Effector memory CD4-positive, alpha-beta T cell (primary cell): ENCODE results near the gene EFNA1.
"Not testable (repeated sequence)": the region's sequence is repeated elsewhere in the genome, so short reads cannot be mapped to it uniquely, and the experiment has no call there.

Experiments used
- DNase-seq, 3 donors: peaks; one replicate each; pipeline ENCODE4 v3.0.0-alpha.2; 2020
- H3K27ac ChIP-seq: 2 replicates; pipeline ENCODE4 v1.7.0; 2013; ENCODE audit warnings: mild to moderate bottlenecking, low read length, moderate library complexity; ENCODE audit not compliant: insufficient read depth, poor library complexity, severe bottlenecking
- H3K27me3 ChIP-seq: replicated peaks from 2 replicates; pipeline ENCODE4 v1.7.0; 2013; ENCODE audit warnings: mild to moderate bottlenecking, low read length; ENCODE audit not compliant: insufficient read depth, control insufficient read depth, poor library complexity, severe bottlenecking
- H3K36me3 ChIP-seq: 2 replicates; pipeline ENCODE4 v1.7.0; 2013; ENCODE audit warnings: mild to moderate bottlenecking, low read length, moderate library complexity; ENCODE audit not compliant: control insufficient read depth, insufficient read depth
- H3K4me1 ChIP-seq: 2 replicates; pipeline ENCODE4 v1.7.0; 2013; ENCODE audit warnings: low read length, mild to moderate bottlenecking; ENCODE audit not compliant: control insufficient read depth, insufficient read depth, poor library complexity, severe bottlenecking
- H3K4me3 ChIP-seq: 2 replicates; pipeline ENCODE4 v1.7.0; 2013; ENCODE audit warnings: low read length, low read depth, mild to moderate bottlenecking; ENCODE audit not compliant: insufficient read depth, poor library complexity, severe bottlenecking
- H3K9me3 ChIP-seq: 2 replicates; pipeline ENCODE4 v1.7.0; 2013; ENCODE audit warnings: mild to moderate bottlenecking, low read length, moderate library complexity; ENCODE audit not compliant: control insufficient read depth

The EFNA1 gene

DNA sequence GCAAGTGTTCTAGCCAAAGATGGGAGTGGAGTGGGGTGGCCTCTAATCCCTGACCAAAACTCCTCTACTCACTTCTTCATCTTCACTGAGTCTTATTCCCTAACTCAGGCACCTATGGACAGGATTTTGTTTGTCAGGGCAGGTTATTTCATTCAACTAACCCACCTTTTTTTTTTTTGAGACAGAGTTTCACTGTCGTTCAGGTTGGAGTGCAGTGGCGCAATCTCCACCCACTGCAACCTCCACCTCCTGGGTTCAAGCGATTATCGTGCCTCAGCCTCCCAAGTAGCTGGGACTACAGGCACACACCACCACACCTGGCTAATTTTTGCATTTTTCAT, 40.4 kb downstream of the EFNA1 start:
- Histone ChIP-seq H3K36me3 (peaks cover 13% of the 10 kb centered on the region), H3K4me1 (peaks cover 12% of the 10 kb centered on the region)
- H3K27ac ChIP-seq, H3K27me3 ChIP-seq, H3K4me3 ChIP-seq, H3K9me3 ChIP-seq, DNase-seq: not testable (repeated sequence)

GRCh38 chr1:155168456-155169210, 41.0 kb downstream of the EFNA1 start:
- no peak for DNase-seq
- Histone ChIP-seq H3K4me1 (peaks cover 12% of the 10 kb centered on the region), H3K27ac (no peak overlapping the region), H3K36me3 (peaks cover 13% of the 10 kb centered on the region), H3K27me3 (no peaks in the 10 kb centered on the region), H3K9me3 (no peaks in the 10 kb centered on the region), H3K4me3 (no peak overlapping the region)

- Histone ChIP-seq H3K36me3 (peaks cover 13% of the 10 kb centered on the region), H3K4me3 (no peak overlapping the region), H3K27me3 (no peaks in the 10 kb centered on the region), H3K27ac (no peak overlapping the region), H3K4me1 (peaks cover 21% of the 10 kb centered on the region), H3K9me3 (no peaks in the 10 kb centered on the region)
- DNase-seq = no peak
Observed at GRCh38 chr1:155169541-155169940, 41.9 kb downstream of the EFNA1 start.

- Histone ChIP-seq H3K36me3 (peaks cover 13% of the 10 kb centered on the region), H3K4me1 (peaks cover 28% of the 10 kb centered on the region), H3K9me3 (no peaks in the 10 kb centered on the region), H3K27me3 (no peaks in the 10 kb centered on the region), H3K27ac (no peak overlapping the region), H3K4me3 (no peak overlapping the region)
- no peak for DNase-seq
Observed at GRCh38 chr1:155170101-155170785, 42.6 kb downstream of the EFNA1 start.

GRCh38 chr1:155170806-155171205, 43.1 kb downstream of the EFNA1 start:
- no peak for DNase-seq
- Histone ChIP-seq H3K4me1 (peaks cover 30% of the 10 kb centered on the region), H3K36me3 (peaks cover 13% of the 10 kb centered on the region), H3K27me3 (no peaks in the 10 kb centered on the region), H3K9me3 (no peaks in the 10 kb centered on the region), H3K27ac (no peak overlapping the region), H3K4me3 (no peak overlapping the region)

DNA sequence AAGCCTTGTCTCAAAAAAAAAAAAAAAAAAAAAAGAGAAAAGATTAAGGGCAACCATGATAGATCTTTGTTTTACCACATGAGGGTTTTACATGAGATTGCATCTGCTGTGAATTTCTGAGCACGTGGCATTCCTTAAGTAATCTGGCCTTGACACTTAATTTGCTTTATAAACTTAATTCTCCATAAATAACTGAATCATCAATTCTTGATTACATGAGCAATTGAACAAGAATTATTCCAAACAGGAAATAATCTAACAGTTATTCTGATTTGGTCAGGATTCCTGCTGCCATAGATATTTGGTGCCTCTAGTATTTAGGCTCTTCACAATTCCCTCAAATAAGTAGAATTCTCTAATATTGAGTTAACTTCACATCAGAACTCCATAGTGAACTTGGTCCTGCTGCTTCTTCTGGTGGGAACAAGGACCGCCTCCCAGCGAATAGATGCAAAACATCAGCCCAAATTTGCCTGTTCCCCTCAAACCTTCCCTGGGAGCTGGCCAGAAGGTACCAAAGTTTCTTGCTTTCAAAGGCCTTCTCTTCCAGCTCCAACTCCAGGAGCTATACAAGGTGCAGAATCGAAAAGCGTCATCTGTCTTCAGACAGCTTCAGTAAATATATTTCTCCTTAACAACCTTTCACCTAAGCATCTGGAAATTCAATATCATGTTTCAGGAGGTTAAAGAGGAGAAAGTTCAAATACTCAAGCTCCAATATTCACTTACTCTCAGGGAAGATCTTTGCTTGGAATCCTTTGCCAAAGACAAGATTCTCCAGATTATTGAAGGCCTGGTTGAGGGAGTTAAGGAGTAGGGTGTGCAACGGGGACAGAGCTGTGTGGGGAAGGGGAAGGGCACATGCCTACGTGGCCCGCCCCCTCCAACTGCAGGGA, 44.4 kb downstream of the EFNA1 start:
- Histone ChIP-seq H3K36me3 (peaks cover 13% of the 10 kb centered on the region), H3K4me3 (peak overlapping the region; percentile 84), H3K4me1 (peaks cover 41% of the 10 kb centered on the region), H3K27me3 (no peaks in the 10 kb centered on the region), H3K27ac (peak overlapping the region; percentile 91), H3K9me3 (no peaks in the 10 kb centered on the region)
- no peak for DNase-seq

DNA sequence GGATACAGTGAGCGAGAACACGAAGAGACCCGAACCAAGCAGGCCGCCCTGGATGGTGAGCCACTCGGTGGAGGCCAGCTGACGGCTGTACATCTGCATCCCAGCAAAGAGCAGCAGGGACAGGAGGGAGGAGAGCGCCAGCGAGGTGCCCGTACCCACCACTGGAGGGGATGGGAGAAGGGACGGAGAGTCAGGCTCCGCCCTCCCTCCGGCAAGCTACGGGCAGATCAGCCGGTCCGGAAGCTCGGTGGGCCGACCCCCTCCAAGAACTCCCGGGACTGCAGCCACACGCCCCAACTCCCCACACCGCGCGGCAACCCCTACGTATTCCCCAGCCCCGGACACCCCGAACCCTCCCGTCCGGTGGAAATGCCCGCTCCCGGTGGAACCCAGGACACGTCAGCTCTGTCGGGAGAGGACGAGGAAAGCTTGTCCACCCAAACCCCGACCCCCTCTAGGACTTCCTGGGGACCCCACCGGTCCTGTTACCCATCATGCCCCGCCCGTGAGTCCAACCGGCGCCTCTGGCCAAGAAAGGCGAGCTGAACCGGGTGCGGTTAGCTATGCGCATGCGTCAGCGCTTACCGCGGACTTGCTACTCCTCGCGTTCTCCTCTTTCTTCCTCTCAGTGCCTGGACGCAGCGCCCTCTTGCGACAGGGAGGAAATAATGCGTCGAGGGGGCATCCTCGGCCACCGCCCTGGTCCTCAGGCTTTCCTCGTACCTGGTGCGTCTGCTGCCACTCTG, 45.2 kb downstream of the EFNA1 start, which contains the start of gene KRTCAP2:
TSS of gene KRTCAP2 (minus strand) at position 573 of the 746 bp plus-strand sequence. CDS start at position 493, 80 bp downstream.
- peak within 1 kb of the TSS; percentile 91 for H3K27ac ChIP-seq
- H3K9me3 ChIP-seq = no peaks in the 10 kb centered on the region
- peaks cover 15% of the 10 kb centered on the region for H3K36me3 ChIP-seq
- DNase-seq = peak; percentile 87 to 92 (median 91)
- no peaks in the 10 kb centered on the region for H3K27me3 ChIP-seq
- peak within 1 kb of the TSS; percentile 84 for H3K4me3 ChIP-seq
- peaks cover 33% of the 10 kb centered on the region for H3K4me1 ChIP-seq

DNA sequence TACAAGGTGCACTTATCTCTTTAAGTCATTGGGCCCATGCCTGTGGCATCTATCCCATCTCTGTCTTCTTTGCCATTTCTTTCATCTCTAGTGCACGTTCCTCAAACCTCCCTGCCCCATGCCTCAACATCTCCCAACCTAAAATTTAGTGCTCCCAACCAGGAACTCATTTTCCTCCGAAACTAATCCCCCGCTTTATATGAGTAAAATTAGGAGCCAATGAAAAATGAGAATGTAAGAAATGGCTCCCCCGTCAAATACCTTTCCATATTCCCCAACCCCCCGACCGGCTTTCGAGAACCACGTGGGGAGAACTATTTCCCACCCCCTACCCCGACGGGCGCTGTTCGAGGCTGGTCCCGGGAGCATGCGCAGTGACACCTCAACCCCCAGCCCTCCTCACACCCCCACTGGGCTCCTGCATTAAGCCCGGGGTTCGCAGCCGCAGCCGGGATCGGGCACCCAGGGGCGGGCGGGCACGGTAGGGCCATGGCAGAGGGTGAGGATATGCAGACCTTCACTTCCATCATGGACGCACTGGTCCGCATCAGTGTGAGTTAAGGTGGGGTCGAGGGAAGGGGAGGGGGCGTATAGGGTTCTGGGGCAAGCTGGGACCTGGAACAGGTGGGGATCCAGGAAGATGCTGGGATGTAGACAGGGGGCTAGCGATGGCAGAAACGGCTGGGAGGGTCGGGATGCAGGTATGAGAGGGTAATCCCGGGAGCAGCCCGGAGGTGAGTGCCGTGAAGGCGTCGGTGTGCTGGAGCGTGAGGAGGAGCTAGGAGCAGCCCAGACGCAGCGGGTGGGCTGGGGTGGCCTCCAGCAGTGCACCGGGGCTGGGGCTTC, 46.0 kb downstream of the EFNA1 start, which contains the start of gene TRIM46:
TSS of gene TRIM46 (plus strand) at position 372 of the 846 bp plus-strand sequence. CDS start at position 490, 118 bp downstream.
- H3K9me3 ChIP-seq = no peaks in the 10 kb centered on the region
- peak; percentile 39 to 61 (median 47) for DNase-seq

More for the DNA sequence above, 46.0 kb downstream of the EFNA1 start, which contains the start of gene TRIM46:
- Histone ChIP-seq H3K4me1 (peaks cover 32% of the 10 kb centered on the region), H3K27me3 (no peaks in the 10 kb centered on the region), H3K36me3 (peaks cover 20% of the 10 kb centered on the region), H3K4me3 (peak within 1 kb of the TSS; percentile 84), H3K27ac (peak within 1 kb of the TSS; percentile 91)
